ENCODE data around the gene GFER. TPM values are rescaled to one million over a fixed set of nuclear protein-coding genes. Genes with fewer than 3 reads are reported as not detected.

Gene GFER
- total RNA-seq, 1 experiment from 2014 or later: 58.5 TPM

- Mint-ChIP-seq H3K27ac (no peak overlapping the region), H3K4me3 (peak overlapping the region; percentile 98), H3K36me3 (peaks cover 10% of the 10 kb centered on the region), H3K9me3 (no peaks in the 10 kb centered on the region), H3K27me3 (ENCODE audit: low read depth) (no peaks in the 10 kb centered on the region), H3K4me1 (peaks cover 15% of the 10 kb centered on the region)
- POLR2A ChIA-PET: no interaction called here
- TF ChIP-seq NR3C1 (CRISPR knock-in tag; conservative IDR thresholded peaks at IDR 0.05; ENCODE audit: low read depth) (no peak), GTF2I (CRISPR knock-in tag; conservative IDR thresholded peaks at IDR 0.05) (no peak), ZNF121 (CRISPR knock-in tag; IDR thresholded peaks at IDR 0.05) (no peak), E2F4 (CRISPR knock-in tag; IDR thresholded peaks at IDR 0.05; ENCODE audit: borderline replicate concordance, low read depth) (no peak), PREB (CRISPR knock-in tag; IDR thresholded peaks at IDR 0.05; ENCODE audit: borderline replicate concordance) (no peak), ATF3 (CRISPR knock-in tag; conservative IDR thresholded peaks at IDR 0.05) (no peak), ATF6 (CRISPR knock-in tag; IDR thresholded peaks at IDR 0.05) (no peak), PRRX2 (CRISPR knock-in tag; IDR thresholded peaks at IDR 0.05) (no peak), SP1 (CRISPR knock-in tag; conservative IDR thresholded peaks at IDR 0.05) (no peak), CDX4 (CRISPR knock-in tag; IDR thresholded peaks at IDR 0.05; ENCODE audit: borderline replicate concordance) (no peak), ZNF232 (CRISPR knock-in tag; IDR thresholded peaks at IDR 0.05) (no peak)
- no peak for DNase-seq (ENCODE audit: low spot score)
- CTCF ChIA-PET: no interaction called here
- no peak for ATAC-seq
Measured at GRCh38 chr16:1973461-1974156, 10.4 kb upstream of the GFER start.

- H3K27me3 Mint-ChIP-seq (ENCODE audit: low read depth): no peaks in the 10 kb centered on the region
- ATAC-seq (no peak), DNase-seq (ENCODE audit: low spot score) (no peak)
- H3K9me3 Mint-ChIP-seq: no peaks in the 10 kb centered on the region
- ChIA-PET CTCF (no interaction called here), POLR2A (no interaction called here)
- no peak overlapping the region for H3K27ac Mint-ChIP-seq
- H3K36me3 Mint-ChIP-seq: peaks cover 10% of the 10 kb centered on the region
- H3K4me1 Mint-ChIP-seq: peaks cover 15% of the 10 kb centered on the region
- H3K4me3 Mint-ChIP-seq: peak overlapping the region; percentile 24
- TF ChIP-seq CBFB (CRISPR knock-in tag; IDR thresholded peaks at IDR 0.05; ENCODE audit: low read depth) (no peak), HMGA2 (CRISPR knock-in tag; IDR thresholded peaks at IDR 0.05) (no peak), ZNF423 (CRISPR knock-in tag; IDR thresholded peaks at IDR 0.05) (no peak), AFF4 (CRISPR knock-in tag; IDR thresholded peaks at IDR 0.05; ENCODE audit: borderline replicate concordance) (no peak), PRDM15 (CRISPR knock-in tag; IDR thresholded peaks at IDR 0.05) (no peak), NR1H2 (CRISPR knock-in tag; IDR thresholded peaks at IDR 0.05) (no peak), MXD4 (CRISPR knock-in tag; IDR thresholded peaks at IDR 0.05; ENCODE audit: borderline replicate concordance) (no peak), ELF4 (CRISPR knock-in tag; IDR thresholded peaks at IDR 0.05; ENCODE audit: low read depth) (no peak), GRHL2 (CRISPR knock-in tag; IDR thresholded peaks at IDR 0.05; ENCODE audit: insufficient replicate concordance, severe bottlenecking) (no peak)
Measured at GRCh38 chr16:1974157-1975070, 9.6 kb upstream of the GFER start.
